CD4-positive, alpha-beta T cell treated with Interleukin-17A for 4 hours (primary cell): ENCODE results near the gene C2orf69.

Experiments
- DNase-seq: peaks from one replicate; pipeline ENCODE4 v3.0.0-alpha.2; 2020; ENCODE audit warnings: mixed read lengths

Gene C2orf69

DNA sequence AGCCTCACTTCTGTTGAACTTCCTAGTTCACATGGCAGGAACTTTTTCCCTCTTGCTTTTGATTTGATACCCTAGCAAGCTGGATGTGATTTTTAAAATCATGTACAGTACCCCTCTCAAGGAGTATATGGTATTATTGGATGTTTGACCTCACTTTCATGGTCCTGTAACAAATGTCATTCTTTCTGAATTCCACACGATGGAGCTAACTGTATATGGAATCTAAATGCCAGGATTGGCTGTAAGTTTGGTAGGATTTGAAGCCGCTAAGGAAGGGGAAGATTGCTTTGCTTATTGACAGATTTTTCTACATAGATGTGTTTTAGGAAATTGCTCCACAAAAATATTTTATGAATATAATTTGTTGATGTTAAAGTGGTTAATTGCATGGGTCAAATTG is 62.6 kb downstream of the C2orf69 start:
- no peak for DNase-seq

DNA sequence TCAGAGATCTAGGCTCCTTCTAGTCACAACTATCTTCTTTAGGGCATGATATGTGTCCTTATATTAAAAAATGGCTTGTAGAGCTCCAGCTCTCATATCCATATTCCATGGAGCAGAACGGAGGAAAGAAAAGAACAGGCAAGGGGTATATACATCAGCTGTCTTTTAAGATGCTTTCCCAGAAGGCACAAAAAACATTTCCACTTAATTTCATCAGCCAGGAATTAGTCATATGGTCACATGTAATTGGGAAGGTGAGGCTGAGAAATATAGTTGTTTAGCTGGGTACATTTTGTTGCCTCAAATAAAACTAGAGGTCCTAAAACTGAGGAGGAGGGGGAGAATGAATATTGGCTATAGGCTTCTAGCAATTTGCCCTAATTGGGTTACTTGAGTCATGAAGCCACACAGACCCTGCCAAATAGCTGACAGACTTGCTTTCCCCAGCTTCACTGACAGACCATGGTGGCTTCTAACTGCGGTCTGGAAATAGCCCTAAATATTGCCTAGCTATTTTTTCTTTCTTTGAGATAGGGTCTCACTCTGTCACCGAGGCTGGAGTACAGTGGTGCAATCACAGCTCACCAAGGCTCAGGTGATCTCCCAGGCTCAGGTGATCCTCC is 64.3 kb downstream of the C2orf69 start:
- no peak for DNase-seq
